ENCODE results near the gene SALL3. TPM values are rescaled to one million over a fixed set of nuclear protein-coding genes. Genes with fewer than 3 reads are reported as not detected.
A peak's percentile ranks its signal among the peaks of the same experiment; 100 is the strongest.

The SALL3 gene
- total and polyA plus RNA-seq, 2 of the 8 experiments (the other 6 are each of a cell fraction or from before 2014, with no cell fraction given), result 10.5 to 46.4 TPM

GRCh38 chr18:78992041-78993011, 12.7 kb downstream of the SALL3 start:
- Histone ChIP-seq H2BK15ac (ENCODE audit: low read length) (no peak overlapping the region), H3K56ac (replicated peaks; ENCODE audit: insufficient read length, low read depth, low read length) (no peak overlapping the region), H2BK20ac (ENCODE audit: low read length) (no peak overlapping the region), H3K4me2 (ENCODE audit: insufficient read depth in 1 of 2, low read depth in 2 of 2, low read length in 2 of 2) (no peak overlapping the region), H3K9me3 (ENCODE audit: insufficient read depth in 2 of 2, low read depth in 1 of 2, low read length in 1 of 2) (no peaks in the 10 kb centered on the region; a peak in 1 of 4 replicates), H3K27ac (ENCODE audit: low read depth, low read length) (no peak overlapping the region), H3K79me2 (ENCODE audit: control insufficient read depth in 1 of 2, insufficient read depth in 2 of 2, low read length in 2 of 2) (peaks cover 4 to 80% of the 10 kb centered on the region in 2 experiments), H3K18ac (ENCODE audit: extremely low read depth, low read length) (no peak overlapping the region), H4K8ac (ENCODE audit: extremely low read depth, insufficient read depth, low read length) (no peak overlapping the region; the same call in 1 of the 2 replicates), H4K5ac (ENCODE audit: insufficient read length, low read depth, low read length) (no peak overlapping the region), H3K79me1 (ENCODE audit: low read depth, low read length) (peaks cover 12% of the 10 kb centered on the region), H2AFZ (ENCODE audit: low read length) (no peak overlapping the region), H3K4me3 (ENCODE audit: extremely low read depth in 1 of 4, insufficient read depth in 2 of 4, low read depth in 3 of 4, low read length in 4 of 4) (no peak overlapping the region), H3K14ac (ENCODE audit: insufficient read length) (no peak overlapping the region), H2BK12ac (ENCODE audit: low read depth, low read length) (no peak overlapping the region), H4K91ac (replicated peaks; ENCODE audit: insufficient read length, low read length) (no peak overlapping the region), H4K20me1 (replicated peaks in 1 of 2; ENCODE audit: control insufficient read depth in 1 of 2, insufficient read depth in 2 of 2, low read length in 2 of 2) (peaks cover 17 to 34% of the 10 kb centered on the region in 2 experiments), H3K4me1 (replicated peaks in 1 of 4; ENCODE audit: control insufficient read depth in 3 of 4, insufficient read depth in 4 of 4, low read length in 3 of 4) (peaks cover 2 to 20% (median 13%) of the 10 kb centered on the region in 4 experiments; a peak in 5 of 7 replicates), H2AK5ac (ENCODE audit: low read depth, low read length) (no peak overlapping the region), H2BK5ac (ENCODE audit: low read depth, low read length) (no peak overlapping the region), H3K36me3 (ENCODE audit: control insufficient read depth in 2 of 4, insufficient read depth in 4 of 4, low read length in 3 of 4) (peaks cover 7 to 52% (median 35%) of the 10 kb centered on the region in 4 experiments; a peak in 7 of 8 replicates), H3K23me2 (ENCODE audit: low read depth, low read length) (no peaks in the 10 kb centered on the region), H3K23ac (ENCODE audit: insufficient read length) (no peak overlapping the region), H3K27me3 (replicated peaks in 1 of 4; ENCODE audit: control insufficient read depth in 3 of 4, extremely low read depth in 1 of 4, insufficient read depth in 3 of 4, low read length in 3 of 4) (no peaks in the 10 kb centered on the region), H2BK120ac (replicated peaks; ENCODE audit: low read depth, low read length) (no peak overlapping the region), H3K9ac (replicated peaks in 1 of 4; ENCODE audit: extremely low read depth in 1 of 4, low read depth in 3 of 4, low read length in 3 of 4) (no peak overlapping the region), H3K4ac (replicated peaks; ENCODE audit: insufficient read length, low read depth, low read length) (no peak overlapping the region)
- TF ChIP-seq SUZ12 (IDR thresholded peaks at IDR 0.05; ENCODE audit: low read length) (no peak), ZNF274 (IDR thresholded peaks at IDR 0.05; ENCODE audit: borderline replicate concordance, extremely low read depth, low read length) (no peak), CBX5 (IDR thresholded peaks at IDR 0.05; ENCODE audit: low read depth, low read length) (no peak)
- FAIRE-seq, result no peak
- peak in 1 of 2 experiments; percentile 42 for DNase-seq (ENCODE audit: low read depth in 1 of 2, low spot score in 2 of 2)
- WGBS, 2 experiments (ENCODE audit: extremely low coverage in 1 of 2, insufficient coverage in 1 of 2, insufficient read length in 1 of 2, insufficient replicate concordance in 2 of 2, low coverage in 1 of 2, low lambda C conversion rate in 2 of 2, missing lambda C conversion rate in 1 of 2), result no CpG with 5 or more reads among the region's 129 CpGs
- POLR2A ChIA-PET (ENCODE audit: partially characterized antibody), result interaction anchor here (0.6 to 1.4 kb wide), 2 partner anchors 8 to 13 kb away, joined by 3 to 5 read pairs; no protein-coding TSS in a partner anchor
- CTCF ChIA-PET (ENCODE audit: partially characterized antibody), result interaction anchor here (1.3 kb wide), 1 partner anchor 10 kb away, joined by 3 read pairs; no protein-coding TSS in a partner anchor

Measured in H1 (cell line).